Stimulated activated naive CD8-positive, alpha-beta T cell treated with anti-CD3 and anti-CD28 coated beads, Interleukin-15, amount 100 ng/mL, for 72 hours (primary cell): ENCODE data around the gene FLT3LG.

Source experiments
- ATAC-seq: fragments of 150-1000 bp; cut with Tn5 transposase; 2 replicates; pipeline ENCODE4 v1.10.0; 2021; ENCODE audit warnings: mild to moderate bottlenecking, moderate library complexity
- DNase-seq, 2 donors: peaks; one replicate each; pipeline ENCODE4 v3.0.0; 2021 to 2022
- H3K27ac Mint-ChIP-seq, 2 donors: one replicate each; pipeline ENCODE4 v1.8.0; 2022; ENCODE audit warnings: mild to moderate bottlenecking in 2 of 2, mixed read lengths in 2 of 2, moderate library complexity in 2 of 2
- H3K27me3 Mint-ChIP-seq: one replicate; pipeline ENCODE4 v1.8.0; 2022; ENCODE audit warnings: mixed read lengths
- H3K4me1 Mint-ChIP-seq: one replicate; pipeline ENCODE4 v1.8.0; 2022; ENCODE audit warnings: mild to moderate bottlenecking, mixed read lengths
- H3K4me3 Mint-ChIP-seq, 2 donors: one replicate each; pipeline ENCODE4 v1.8.0; 2022; ENCODE audit warnings: mild to moderate bottlenecking in 2 of 2, mixed read lengths in 2 of 2, moderate library complexity in 1 of 2
- H3K9me3 Mint-ChIP-seq, 2 donors: one replicate each; pipeline ENCODE4 v1.8.0; 2022; ENCODE audit warnings: mixed read lengths in 2 of 2

The FLT3LG gene

DNA sequence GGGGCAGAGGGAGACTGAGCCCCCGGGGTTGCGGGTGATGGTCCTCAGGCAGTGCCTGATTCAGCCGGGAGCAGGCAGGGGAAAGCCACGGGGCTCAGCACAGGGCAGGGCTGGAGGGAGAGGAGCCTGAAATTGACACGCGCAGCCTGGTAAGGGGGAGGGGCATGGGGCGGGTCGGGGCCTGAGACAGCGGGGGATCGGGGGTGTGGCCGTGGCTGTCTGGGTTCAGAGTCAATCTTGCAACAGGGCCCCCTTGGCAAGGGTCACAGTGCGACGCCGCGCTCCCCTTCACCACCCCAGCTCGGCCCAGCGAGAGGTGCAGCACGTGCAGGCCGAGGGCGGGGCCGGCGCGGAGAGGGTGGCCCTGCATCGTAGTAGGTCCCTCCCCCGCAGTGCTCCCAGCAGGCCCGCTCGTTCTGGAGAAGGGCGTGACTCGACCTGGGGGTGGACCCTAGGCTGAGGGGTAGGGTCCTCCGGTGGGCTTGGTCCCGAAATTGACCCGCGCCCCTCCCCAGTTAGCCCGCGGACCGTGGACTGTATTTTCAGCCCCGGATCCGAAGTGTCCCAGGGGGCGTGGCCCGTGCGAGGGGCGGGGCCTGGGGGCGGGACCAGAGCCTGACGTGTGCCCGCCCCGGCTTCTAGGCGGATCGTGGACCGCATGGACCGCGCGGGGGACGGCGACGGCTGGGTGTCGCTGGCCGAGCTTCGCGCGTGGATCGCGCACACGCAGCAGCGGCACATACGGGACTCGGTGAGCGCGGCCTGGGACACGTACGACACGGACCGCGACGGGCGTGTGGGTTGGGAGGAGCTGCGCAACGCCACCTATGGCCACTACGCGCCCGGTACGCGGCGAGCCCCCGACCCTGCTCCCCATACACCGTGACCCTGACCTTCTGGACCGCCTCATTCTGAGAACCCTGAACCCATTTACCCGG, 59.8 kb downstream of the FLT3LG start:
- DNase-seq (peak; percentile 77 to 84), ATAC-seq (peak; percentile 90)
- no peaks in the 10 kb centered on the region for H3K9me3 Mint-ChIP-seq
- no peaks in the 10 kb centered on the region for H3K27me3 Mint-ChIP-seq
- H3K27ac Mint-ChIP-seq: no peak overlapping the region
- peaks cover 28% of the 10 kb centered on the region for H3K4me1 Mint-ChIP-seq
- H3K4me3 Mint-ChIP-seq: peak overlapping the region; percentile 75 to 91

DNA sequence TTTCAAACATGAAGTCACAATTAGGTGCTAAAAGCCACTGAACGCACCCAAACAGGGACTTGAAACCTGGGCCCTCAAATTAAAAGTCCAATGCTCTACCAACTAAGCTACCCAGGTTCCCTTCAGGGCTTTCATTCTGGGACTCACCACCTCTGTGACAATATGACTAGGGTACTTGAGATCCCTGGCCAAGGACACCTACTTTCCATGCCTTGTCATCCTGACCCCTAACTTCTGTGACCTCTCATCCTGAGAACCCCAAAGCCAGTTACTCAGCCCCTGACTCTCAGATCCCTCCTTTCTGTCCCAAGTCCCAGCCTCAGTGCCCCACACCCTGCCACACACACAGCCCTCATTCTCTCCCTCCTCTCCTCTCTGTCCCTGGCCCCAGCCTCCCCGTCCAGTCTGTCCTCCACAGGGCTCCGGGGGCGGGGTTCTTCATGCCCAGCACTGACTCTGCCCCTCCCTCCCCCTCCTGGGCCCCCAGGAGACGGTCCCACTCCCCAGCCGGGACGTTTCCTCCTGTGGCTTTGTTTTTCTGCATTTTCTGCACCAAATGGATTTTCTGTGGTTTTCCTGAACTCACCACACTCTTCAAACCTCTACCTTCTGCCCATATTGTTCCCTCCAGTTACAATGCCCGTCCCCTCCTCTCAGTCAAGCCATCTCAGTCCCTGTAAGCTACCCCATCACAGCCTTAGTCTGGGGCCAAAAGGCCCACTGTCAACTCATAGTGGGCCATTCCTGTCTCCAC, 60.8 kb downstream of the FLT3LG start:
- Mint-ChIP-seq H3K27ac (peak overlapping the region in 1 of 2 donors; percentile 28), H3K4me3 (peak overlapping the region; percentile 75 to 91), H3K9me3 (no peaks in the 10 kb centered on the region), H3K27me3 (no peaks in the 10 kb centered on the region), H3K4me1 (peaks cover 28% of the 10 kb centered on the region)
- peak; percentile 16 for ATAC-seq
- no peak for DNase-seq
